ENCODE data around the gene CYBC1.

DNA sequence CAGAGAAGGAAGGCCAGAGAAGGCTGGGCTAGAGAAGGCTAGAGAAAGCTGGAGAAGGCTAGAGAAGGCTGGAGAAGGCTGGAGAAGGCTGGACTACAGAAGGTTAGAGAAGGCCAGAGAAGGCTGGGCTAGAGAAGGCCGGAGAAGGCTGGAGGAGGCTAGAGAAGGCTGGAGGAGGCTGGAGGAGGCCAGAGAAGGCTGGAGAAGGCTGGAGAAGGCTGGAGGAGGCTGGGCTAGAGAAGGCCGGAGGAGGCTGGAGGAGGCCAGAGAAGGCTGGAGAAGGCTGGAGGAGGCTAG lies 25.7 kb downstream of the CYBC1 start:
- TF ChIP-seq HOXB13 (CRISPR knock-in tag; IDR thresholded peaks at IDR 0.05; ENCODE audit: low read depth) (no peak), CBX8 (IDR thresholded peaks at IDR 0.05) (no peak), EP300 (IDR thresholded peaks at IDR 0.05) (no peak), RAD21 (conservative IDR thresholded peaks at IDR 0.05 in 1 of 2, IDR thresholded peaks at IDR 0.05 in 1 of 2) (no peak), SREBF2 (IDR thresholded peaks at IDR 0.05) (no peak), JUNB (IDR thresholded peaks at IDR 0.05) (no peak), SMC3 (IDR thresholded peaks at IDR 0.05) (no peak), TP53 (CRISPR knock-in tag; IDR thresholded peaks at IDR 0.05) (no peak)
- TF ChIP-seq, protein P1, sequence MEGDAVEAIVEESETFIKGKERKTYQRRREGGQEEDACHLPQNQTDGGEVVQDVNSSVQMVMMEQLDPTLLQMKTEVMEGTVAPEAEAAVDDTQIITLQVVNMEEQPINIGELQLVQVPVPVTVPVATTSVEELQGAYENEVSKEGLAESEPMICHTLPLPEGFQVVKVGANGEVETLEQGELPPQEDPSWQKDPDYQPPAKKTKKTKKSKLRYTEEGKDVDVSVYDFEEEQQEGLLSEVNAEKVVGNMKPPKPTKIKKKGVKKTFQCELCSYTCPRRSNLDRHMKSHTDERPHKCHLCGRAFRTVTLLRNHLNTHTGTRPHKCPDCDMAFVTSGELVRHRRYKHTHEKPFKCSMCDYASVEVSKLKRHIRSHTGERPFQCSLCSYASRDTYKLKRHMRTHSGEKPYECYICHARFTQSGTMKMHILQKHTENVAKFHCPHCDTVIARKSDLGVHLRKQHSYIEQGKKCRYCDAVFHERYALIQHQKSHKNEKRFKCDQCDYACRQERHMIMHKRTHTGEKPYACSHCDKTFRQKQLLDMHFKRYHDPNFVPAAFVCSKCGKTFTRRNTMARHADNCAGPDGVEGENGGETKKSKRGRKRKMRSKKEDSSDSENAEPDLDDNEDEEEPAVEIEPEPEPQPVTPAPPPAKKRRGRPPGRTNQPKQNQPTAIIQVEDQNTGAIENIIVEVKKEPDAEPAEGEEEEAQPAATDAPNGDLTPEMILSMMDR (IDR thresholded peaks at IDR 0.05): no peak
- TF ChIP-seq, protein P2, sequence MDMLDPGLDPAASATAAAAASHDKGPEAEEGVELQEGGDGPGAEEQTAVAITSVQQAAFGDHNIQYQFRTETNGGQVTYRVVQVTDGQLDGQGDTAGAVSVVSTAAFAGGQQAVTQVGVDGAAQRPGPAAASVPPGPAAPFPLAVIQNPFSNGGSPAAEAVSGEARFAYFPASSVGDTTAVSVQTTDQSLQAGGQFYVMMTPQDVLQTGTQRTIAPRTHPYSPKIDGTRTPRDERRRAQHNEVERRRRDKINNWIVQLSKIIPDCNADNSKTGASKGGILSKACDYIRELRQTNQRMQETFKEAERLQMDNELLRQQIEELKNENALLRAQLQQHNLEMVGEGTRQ (IDR thresholded peaks at IDR 0.05): no peak
- TF ChIP-seq, protein P3, sequence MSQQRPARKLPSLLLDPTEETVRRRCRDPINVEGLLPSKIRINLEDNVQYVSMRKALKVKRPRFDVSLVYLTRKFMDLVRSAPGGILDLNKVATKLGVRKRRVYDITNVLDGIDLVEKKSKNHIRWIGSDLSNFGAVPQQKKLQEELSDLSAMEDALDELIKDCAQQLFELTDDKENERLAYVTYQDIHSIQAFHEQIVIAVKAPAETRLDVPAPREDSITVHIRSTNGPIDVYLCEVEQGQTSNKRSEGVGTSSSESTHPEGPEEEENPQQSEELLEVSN (IDR thresholded peaks at IDR 0.05; ENCODE audit: borderline replicate concordance, low read depth): no peak
